NCI-H2171 (cell line): Measurements from ENCODE around the gene THRSP.
"Not testable (repeated sequence)": the region's sequence is repeated elsewhere in the genome, so short reads cannot be mapped to it uniquely, and the experiment has no call there.

ENCODE experiments used
- DNase-seq: peaks from one replicate; lab custom pipeline; 2025; lab: John Stamatoyannopoulos, UW

THRSP gene

GRCh38 chr11:78066471-78066870 is 2.8 kb downstream of the THRSP start:
- DNase-seq, result no peak

DNA sequence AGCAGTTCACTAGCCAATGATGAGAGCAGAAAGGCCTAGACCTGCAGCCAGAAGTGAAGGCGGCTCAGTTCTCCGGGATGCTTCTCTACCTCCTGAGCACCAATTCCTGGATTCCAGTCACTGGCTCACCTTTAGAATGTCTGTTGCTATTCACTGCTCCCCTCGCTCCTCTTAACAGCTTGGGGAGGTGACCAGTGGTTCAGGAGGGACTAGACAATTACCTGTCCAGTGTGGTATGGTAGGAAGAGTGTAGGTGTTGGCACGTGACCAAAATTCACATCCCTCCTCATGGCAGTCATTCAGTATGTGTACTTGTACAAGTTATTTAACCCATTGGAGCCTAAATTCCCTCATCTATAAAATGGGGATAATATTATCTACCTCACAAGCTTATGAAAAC is 4.0 kb downstream of the THRSP start:
- DNase-seq, result no peak

DNA sequence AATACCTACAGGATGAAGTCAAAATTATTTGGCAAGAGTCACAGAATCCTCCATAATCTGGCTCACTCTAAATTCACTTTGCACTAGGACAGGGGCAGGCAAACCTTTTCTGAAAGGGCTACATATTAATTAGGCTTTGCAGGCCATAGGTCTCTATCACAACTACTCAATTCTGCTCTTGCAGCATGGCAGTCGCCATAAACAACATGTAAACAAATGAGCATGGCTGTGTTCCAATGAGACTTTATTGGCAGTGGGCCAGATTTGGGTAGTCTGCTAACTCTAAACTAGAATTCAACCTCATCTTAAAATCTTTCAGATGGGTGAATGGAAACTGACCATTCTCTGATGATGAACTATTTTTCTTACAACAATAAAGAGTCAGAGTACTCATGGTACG is 5.8 kb downstream of the THRSP start:
- DNase-seq, result no peak

DNA sequence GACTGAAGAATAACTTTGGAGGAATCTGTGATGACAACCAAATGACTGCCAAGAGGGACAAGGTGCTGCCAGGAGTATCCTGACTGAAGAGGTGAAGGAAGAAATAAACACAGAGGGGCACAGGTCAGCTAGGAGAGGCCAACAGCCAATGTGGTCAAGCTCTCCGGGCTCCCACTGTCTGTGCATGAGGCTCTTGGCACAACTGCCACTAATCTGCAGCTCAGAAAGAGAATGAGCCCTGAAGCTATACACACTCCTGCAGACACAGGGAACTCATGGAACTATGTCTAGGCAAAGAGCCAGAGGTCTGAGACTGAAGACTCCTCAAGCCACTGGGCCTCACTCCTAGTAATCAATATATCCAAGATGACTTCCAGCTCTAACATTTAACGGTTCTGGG is 7.0 kb downstream of the THRSP start:
- DNase-seq, result no peak

DNA sequence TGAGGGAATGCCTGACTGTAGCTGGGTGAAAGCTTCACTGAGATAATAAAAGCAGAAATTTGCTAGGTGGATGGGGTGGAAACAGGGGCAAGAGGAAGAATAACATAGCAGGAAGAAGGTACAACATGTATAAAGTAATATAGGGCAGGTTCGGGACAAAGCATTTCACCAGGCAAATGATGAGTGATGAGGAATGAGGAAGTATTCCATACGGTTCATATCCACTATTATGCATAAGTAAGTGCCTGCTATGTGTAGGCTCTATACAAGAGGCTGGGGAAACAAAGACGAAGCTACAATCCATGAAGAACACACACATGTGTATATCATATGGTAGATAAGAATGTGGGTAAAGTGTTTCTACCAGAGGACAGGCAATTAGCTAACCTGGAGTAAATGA is 8.1 kb downstream of the THRSP start:
- no peak for DNase-seq

- DNase-seq, result no peak
These were observed 8.8 kb downstream of the THRSP start for GRCh38 chr11:78072455-78072854.

DNA sequence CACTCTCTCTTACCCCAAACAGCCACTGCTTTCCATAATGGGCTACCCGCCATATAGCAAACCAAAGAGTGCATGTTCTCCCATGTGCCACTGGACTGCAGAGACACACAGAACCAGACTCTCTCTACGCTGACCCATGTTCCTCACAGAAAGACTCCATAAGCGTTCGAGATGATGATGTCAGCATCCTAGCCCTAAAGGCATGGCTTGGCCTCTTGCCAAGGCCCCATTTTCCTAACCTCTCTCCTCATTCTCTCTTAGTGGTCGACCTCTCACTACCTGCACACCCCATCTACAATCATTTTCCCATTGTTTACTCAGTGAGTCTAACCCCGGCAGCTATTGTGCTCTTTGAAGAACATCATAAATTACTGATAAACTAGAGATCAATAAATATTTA is 11.1 kb downstream of the THRSP start:
- no peak for DNase-seq

DNA sequence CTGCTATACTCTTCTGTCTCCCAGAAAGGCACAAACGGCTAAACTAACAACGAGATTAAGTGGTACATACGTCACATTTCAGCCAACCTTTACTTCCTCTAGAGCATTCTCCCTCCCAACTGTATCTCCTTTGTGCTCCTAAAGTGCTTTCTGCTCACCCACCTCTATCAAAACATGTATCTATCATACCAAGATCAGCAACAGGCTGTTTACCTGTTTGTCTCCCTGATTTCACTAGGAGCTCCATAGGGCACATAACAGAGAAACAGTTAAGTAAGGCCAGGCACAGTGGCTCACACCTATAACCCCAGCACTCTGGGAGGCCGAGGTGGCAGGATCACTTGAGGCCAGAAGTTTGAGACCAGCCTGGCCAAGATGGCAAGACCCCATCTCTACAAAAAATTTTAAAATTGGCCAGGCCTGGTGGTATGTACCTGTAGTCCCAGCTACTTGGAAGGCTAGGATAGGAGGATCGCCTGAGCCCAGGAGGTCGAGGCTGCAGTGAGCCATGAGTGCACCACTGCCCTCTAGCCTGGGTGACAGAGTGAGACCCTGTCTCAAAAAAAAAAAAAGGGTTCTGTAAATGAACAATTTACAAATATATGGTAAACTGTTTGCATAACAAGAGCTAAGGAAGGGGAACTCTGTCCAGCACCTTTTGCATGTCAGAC is 13.2 kb downstream of the THRSP start:
- no peak for DNase-seq

- DNase-seq, result not testable (repeated sequence)
These were observed 13.9 kb downstream of the THRSP start for GRCh38 chr11:78077592-78077991.

DNA sequence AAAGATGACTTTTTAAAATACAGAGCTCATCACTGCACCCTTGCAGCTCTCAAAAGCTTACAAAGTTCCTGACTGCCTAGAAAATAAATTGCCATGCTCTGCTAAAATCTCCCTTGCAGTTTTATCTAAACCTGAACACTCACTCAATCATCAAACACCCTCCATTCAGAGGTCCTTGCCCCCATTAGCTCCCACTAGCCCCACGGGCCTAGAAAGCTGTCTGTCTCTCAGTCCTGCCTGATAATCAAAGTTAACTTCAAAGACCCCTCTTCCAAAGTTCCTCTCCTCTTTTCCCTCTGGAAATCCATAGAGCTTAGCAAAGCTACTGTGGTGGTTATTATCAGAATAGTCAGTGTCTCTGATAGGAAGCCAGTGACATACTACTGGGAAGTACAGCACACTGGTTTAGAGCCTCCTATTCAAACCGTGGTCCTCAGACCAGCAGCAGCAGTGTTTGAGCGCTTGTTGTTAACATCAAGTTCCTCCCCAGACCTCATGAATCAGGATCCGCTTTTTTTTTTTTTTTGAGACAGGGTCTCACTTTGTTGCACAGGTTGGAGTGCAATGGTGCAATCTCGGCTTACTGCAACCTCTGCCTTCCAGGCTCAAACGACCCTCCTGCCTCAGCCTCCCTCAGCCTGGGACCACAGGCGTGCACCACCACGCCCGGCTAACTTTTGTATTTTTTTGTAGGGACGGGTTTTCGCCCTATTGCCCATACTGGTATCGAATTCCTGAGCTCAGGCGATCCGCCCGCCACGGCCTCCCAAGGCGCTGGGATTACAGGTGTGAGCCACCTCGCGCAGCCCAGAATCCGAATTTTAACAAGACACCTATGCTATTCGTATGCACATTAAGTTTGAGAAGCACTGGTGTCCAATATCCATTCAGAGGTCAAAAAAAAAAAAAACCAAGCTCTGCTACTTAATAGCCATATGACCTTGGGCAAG is 14.8 kb downstream of the THRSP start:
- no peak for DNase-seq

- peak; percentile 84 for DNase-seq
These were observed 15.8 kb downstream of the THRSP start, which contains the start of gene NDUFC2 for GRCh38 chr11:78079232-78080083. TSS of gene NDUFC2 (minus strand) at chr11:78079862. CDS start at chr11:78079744, 118 bp downstream.

DNA sequence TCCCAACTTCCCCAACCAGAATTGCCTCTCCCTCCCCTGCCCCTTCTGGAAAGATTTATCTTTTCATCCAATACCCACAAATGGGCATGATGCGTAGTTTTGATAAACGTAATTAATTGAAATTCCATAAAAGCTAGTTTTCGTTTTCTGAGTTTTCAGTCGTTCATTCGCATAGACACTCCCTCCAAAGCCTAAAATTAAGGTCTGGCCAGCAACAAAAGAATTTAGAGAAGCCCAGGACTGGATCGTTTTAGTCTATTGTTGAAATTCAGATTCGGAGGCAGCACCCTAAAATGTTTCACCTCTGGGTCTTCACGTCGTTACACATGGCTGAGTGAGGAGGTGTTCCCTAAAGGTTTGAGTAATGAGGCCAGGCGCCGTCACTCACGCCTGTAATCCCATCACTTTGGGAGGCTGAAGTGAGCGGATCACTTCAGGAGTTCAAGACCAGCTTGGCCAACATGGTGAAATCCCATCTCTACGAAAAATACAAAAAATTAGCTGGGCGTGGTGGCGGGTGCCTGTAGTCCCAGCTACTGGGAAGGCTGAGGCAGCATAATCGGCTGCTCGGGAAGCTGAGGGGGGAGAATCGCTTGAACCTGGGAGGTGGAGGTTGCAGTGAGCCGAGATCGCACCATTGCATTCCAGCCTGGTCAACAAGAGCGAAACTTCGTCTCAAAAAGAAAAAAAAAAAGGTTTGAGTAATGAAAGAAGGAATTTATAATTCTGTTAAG is 16.6 kb downstream of the THRSP start:
- no peak for DNase-seq

DNA sequence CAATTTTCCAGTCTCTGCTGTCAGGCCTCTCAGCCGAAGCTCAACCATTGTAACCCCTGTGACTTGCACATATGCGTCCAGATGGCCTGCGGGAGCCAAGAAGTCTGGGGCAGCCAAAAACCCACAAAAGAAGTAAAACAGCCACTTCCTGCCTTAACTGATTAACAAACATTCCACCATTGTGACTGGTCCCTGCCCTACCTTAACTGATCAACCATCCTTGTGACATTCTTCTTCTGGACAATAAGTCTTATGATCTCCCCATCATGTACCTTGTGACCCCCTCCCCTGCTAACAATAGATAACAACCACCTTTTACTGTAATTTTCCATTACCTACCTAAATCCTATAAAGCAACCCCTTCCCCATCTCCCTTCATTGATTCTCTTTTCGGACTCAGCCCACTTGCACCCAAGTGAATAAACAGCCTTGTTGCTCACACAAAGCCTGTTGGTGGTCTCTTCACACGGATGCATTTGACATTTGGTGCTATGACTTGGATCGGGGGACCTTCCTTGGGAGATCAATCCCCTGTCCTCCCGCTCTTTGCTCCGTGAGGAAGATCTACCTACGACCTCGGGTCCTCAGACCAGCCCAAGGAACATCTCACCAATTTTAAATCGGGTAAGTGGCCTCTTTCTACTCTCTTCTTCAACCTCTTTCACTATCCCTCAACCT is 17.3 kb downstream of the THRSP start:
- no peak for DNase-seq

- no peak for DNase-seq
These were observed 17.9 kb downstream of the THRSP start for GRCh38 chr11:78081583-78081982.

DNA sequence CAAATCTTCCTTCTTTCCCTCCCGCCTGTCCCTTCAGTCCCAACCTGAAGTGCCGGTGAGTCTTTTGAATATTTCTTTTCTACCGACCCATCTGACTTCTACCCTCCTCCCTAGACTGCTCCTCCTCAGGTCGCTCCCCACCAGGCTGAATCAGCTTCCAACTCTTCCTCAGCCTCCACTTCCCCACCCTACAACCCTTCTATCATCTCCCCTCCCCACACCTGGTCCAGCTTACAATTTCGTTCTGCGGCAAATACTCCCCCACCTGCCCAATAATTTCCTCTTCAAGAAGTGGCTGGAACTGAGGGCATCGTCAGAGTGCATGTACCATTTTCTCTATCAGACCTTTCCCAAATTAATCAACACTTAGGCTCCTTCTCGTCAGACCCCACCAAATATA is 18.5 kb downstream of the THRSP start:
- DNase-seq, result no peak

GRCh38 chr11:78083021-78083420 is 19.4 kb downstream of the THRSP start:
- DNase-seq, result no peak

GRCh38 chr11:78084506-78084905 is 20.8 kb downstream of the THRSP start:
- not testable (repeated sequence) for DNase-seq

GRCh38 chr11:78085972-78086371 is 22.3 kb downstream of the THRSP start:
- peak; percentile 26 for DNase-seq

- not testable (repeated sequence) for DNase-seq
These were observed 22.9 kb downstream of the THRSP start for GRCh38 chr11:78086521-78087074.

DNA sequence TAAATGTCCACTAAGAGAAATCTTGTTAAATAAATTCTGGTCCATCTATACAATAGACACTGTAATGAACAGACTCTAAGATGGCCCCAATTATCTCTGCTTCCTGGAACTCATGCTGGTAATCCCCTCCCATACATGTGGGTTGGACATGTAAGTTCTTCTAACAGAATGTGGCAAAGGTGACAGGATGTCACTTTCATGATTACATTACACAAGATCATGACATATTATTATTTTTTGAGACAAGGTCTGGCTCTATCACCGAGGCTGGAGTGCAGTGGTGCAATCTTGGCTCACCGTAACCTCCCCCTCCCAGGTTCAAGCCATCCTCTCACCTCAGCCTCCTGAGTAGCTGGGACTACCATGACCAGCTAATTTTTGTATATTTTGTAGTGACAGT is 30.6 kb downstream of the THRSP start:
- no peak for DNase-seq
